HG02885 (cell line): ENCODE measurements around the gene STAP1.
A peak's percentile ranks its signal among the peaks of the same experiment; 100 is the strongest.
"Not testable (repeated sequence)": the region's sequence is repeated elsewhere in the genome, so short reads cannot be mapped to it uniquely, and the experiment has no call there.

Source experiments
- ATAC-seq: cut with Tn5 transposase; IDR thresholded peaks from one replicate; pipeline ENCODE4 v1.9.1; 2021; ENCODE audit warnings: mild to moderate bottlenecking; ENCODE audit not compliant: unreplicated experiment, poor library complexity

The STAP1 gene, protein sequence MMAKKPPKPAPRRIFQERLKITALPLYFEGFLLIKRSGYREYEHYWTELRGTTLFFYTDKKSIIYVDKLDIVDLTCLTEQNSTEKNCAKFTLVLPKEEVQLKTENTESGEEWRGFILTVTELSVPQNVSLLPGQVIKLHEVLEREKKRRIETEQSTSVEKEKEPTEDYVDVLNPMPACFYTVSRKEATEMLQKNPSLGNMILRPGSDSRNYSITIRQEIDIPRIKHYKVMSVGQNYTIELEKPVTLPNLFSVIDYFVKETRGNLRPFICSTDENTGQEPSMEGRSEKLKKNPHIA

DNA sequence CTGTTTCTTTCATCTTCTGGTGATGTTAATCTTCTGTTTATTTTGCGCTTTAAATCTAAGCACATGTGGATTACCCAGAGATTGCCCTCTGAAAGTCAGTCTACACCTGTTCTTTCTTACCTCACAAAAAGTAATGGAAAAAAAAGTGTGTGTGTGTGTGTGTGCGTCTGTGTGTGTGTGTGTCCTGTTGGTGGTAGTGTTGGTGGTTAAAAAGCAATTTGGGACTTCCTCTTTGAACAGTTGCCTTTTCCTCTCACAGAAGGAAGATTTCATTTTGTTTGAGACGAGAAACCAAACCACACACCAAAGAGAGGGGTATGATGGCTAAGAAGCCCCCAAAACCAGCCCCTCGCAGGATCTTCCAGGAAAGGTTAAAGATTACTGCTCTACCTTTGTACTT lies at the start of gene STAP1:
TSS of gene STAP1 (plus strand) at position 235 of the 400 bp plus-strand sequence. CDS start at position 318, 83 bp downstream.
- peak; percentile 57 for ATAC-seq

DNA sequence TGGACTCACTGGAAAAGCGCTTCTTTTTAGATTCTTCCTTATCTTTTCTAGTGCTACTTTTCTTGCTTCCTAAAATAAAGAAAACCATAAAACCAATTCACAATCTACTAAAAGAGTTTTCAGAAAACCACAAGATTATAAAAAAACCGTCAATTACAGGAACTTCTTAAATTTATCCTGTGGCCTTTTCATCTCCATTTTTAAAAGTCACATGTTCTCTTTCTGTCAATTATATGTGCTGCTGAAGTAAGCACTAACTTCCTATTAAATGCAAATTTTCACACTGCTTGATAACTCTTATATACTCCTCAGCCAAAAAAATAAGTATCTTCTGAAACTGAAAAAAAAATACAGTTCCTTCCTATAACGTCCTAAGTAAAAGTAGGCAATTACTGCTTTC lies 46.0 kb upstream of the STAP1 start:
- ATAC-seq = no peak

DNA sequence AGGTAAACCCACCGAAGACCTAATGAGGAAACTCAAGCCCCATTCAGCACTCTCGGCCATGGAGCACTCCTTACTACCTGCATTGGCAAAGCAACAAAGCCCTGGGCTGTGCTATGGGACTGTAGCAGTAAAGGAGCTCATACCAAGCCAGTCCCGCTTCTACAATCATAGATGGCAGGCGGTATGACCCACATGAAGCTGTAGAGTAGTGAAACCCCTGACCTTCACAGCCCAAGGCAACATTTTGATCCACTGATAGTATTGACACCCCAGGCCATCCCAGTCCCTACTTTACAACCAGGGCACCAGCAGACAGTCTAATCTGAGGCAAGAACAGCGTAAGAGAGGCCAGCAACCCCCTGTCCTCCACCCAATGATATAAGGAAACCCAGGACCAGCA lies 38.4 kb upstream of the STAP1 start:
- no peak for ATAC-seq

DNA sequence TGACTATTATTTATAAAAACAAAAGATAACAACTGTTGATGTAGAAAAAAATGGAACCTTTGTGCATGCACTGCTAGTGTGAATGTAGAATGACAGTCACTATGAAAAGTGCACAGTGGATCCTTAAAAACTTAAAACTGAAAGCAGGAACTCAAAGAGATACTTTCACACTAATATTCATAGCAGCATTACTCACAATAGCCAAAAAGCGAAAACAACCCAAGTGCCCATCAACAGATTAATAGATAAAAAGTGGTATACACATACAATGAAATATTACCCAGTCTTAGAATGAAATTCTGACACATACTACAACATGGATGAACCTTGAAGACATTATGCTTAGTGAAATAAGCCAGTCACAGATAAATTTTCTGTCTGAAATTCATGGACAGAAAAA lies 37.0 kb upstream of the STAP1 start:
- ATAC-seq = peak; percentile 80

DNA sequence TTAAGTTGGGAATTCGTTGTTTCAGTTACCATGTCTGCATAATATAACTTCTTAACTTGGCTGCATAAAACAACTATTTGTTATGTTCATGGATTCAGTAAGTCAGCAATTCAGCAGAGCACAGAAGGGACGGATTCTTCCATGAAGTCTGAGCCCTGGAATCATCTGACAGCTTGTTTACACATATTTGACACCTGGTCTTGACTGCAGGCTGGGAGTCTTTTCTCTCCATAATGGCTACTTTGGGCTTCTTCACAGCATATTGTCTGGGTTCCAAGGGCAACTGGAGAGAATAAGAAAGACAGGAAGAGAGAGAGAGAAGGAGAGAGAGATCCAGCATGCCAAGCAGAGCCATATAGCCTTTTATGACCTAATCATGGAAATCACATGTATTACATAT lies 36.3 kb upstream of the STAP1 start:
- no peak for ATAC-seq

DNA sequence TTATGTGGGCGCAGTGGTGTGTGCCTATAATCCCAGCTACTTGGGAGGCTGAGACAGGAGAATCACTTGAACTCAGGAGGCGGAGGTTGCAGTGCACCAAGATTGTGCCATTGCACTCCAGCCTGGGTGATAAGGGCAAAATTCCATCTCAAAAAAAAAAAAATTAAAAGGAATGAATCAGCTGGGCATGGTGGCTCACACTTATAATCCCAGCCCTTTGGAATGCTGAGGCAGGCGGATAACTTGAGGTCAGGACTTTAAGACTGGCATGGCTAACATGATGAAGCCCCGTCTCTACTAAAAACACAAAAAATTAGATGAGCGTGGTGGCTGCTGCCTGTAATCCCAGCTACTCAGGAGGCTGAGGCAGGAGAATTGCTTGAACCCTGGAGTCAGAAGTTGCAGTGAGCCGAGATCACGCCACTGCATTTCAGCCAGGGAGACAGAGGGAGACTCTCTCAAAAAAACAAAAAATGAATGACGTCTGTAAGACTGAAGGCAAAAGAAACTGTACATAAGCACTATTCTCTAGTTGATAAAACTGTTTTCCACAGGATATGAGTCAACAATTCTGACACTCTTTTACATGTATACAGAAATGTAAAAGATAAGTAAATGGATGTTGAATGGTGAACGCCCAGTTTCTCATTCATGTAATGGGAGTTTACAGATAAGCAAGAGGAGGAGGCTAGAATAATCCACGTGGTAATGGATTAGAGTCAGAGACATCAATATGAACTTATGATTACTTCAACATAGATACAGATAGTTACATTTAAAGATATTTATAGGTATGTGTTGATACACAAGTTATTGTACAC lies 35.5 kb upstream of the STAP1 start:
- ATAC-seq = no peak

DNA sequence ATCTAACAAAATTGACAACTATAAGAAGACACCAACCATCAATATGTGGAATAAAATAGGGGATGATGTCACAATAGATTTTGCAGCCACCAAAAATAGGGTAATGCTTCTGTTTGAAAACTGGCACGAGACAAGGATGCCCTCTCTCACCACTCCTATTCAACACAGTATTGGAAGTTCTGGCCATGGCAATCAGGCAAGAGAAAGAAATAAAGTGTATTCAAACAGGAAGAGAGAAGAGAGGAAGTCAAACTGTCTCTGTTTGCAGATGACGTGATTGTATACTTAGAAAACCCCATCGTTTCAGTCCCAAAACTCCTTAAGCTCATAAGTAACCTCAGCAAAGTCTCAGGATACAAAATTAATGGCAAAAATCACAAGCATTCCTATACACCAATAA lies 34.4 kb upstream of the STAP1 start:
- ATAC-seq = not testable (repeated sequence)

DNA sequence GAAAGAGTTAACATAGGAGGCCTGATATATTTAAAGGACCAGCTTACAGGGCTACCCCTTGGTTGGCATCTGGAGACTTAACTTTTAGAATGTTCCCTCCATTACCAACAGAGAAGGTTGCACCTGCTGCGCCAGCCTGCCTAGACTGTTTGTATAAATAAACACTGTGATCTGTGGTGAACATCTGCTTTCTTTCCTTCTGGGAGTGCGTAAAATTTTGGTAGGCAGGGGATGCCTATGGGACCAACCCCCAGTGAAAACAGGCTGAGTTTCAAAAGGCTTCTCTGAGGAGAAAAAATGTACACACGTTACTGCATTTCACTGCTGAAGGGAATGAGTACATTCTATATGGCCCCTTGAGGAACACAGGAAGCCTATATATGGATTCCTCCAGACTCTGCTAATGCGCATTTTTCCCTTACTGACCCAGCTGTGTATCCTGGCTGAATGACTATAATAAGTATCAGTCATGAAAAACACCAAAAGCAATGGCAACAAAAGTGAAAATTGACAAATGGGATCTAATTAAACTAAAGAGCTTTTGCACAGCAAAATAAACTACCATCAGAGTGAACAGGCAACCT lies 27.1 kb upstream of the STAP1 start:
- ATAC-seq = no peak

DNA sequence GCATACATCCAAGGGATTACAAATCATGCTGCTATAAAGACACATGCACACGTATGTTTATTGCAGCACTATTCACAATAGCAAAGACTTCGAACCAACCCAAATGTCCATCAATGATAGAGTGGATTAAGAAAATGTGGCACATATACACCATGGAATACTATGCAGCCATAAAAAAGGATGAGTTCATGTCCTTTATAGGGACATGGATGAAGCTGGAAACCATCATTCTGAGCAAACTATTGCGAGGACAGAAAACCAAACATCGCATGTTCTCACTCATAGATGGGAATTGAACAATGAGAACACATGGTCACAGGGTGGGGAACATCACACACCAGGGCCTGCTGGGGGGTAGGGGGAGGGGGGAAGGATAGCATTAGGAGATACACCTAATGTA lies 26.1 kb upstream of the STAP1 start:
- ATAC-seq = not testable (repeated sequence)

DNA sequence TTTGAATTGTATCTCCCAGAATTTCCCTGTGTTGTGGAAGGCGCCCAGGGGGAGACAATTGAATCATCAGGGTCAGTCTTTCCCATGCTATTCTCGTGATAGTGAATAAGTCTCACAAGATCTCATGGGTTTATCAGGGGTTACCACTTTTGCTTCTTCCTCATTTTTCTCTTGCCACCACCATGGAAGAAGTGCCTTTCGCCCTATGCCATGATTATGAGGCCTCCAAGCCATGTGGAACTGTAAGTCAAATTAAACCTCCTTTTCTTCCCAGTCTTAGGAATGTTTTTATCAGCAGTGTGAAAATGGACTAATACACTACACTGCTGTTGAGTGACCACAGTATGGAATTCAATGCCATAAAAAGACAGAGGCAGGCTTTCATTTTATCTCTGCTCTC lies 25.4 kb upstream of the STAP1 start:
- no peak for ATAC-seq

DNA sequence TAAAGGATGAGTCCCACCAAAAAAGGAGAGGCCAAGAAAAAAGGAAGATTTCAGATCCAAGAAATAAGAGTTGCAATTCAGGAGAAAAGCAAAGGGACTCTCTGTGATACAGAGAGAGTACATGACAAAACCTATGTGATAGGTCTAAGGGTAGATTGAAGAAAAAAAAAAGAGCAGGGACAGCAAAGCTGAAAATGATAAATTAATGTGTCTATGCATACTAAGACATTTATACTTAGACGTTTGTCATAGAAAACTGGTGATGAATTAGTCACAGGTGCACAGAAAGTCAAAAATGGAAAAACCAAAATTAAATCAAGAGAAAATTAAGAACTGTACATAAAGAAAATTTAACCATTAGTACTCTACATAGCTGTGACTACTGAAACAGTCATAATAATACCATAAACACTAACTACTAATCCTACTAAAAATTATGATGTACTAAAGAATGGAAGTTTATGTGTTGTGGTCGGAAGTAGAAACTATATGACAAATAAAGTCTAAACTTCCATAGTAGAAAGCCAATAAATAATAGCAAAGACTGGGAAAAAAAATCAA lies 23.2 kb upstream of the STAP1 start:
- no peak for ATAC-seq

DNA sequence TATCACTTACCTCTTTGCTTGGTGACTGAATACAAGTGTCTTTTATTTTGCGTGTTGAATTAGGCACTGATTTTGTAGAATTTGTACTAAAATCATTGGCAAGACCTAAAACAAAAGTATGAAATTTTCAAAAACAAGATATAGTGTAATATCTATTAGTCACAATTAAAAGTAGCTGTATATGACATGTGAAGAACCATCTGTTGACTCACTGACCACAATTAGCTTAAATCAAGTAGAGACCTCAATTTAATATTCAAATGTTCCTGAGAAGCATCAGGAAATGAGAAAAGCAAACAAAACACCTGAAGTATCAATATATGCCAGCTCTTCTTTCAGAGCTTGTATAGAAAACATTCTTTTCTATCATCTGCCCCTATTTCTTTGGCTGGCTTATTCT lies 18.7 kb upstream of the STAP1 start:
- ATAC-seq = no peak

DNA sequence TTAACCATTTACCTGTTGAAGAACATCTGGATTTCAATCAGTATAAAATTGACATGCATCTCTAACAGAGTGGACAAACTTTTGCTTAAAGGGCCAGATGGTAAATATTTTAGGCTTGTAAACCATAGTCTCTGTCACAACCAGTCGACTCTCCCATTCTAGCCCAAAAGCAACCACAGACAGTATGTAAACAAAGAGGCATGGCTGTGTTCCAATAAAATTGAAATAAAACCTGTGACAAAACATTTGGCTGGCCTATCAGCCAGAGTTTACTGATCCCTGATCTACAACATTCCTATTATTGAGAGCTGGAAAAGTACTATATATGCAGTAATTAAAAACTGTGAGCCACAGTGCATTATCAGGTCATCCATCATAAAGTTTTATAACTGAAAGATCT lies 16.5 kb upstream of the STAP1 start:
- ATAC-seq = no peak

DNA sequence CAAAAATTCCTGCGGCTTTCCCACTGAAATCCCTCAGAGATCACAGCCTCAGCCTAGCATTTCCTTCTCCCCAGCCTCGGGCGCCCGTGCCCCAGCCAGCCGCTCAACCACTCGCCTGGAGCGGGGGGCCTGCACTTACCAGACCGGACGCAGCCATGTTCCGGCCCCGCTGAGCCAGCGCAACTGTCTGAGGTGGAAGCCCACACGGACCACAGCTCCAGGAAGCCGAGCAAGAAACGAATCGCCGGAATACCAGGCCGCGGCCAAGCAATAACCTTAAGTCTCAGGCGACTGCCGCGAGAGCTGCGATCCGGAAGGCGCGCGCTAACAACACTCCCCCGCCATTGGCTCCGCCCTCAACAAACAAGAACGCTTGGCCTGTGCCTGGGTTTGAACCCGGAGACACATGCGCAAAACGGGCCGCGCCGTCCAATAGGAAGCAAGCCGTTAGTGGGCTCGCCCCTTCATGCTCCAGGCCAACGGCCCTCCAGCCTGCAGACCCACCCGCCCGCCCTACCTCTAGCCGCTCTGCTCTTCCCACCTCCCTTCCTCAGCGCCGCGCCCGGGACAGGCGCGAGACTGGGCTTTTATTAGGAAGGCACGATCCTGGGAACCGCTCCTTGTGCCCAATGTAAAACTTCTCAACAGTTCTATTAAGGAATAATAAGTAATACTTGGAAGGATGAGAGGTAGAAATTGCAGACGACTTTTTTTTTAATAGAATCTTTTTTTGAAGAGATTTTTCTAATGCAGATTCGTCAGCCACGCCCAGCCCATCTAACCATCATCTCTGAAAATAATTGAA lies 13.1 kb upstream of the STAP1 start, which contains the start of gene CENPC:
TSS of gene CENPC (minus strand) at position 305 of the 805 bp plus-strand sequence. CDS start at position 157, 148 bp downstream.
- ATAC-seq = peak; percentile 93

DNA sequence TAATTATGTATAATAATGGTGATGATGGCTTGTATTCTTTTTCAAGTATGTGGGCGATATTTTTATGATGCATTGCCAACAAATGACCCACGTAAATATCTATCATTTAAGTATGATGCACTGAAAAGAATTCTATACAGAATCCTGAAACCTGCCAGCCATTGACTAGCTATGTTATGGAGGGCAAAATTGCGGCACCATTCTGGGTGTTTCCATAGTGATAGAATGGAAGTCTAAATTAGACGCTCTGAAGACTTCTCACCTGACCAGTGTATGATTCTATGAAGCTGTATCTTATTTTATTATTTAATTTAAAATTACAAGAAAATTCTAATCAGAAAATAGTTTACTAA lies 12.5 kb upstream of the STAP1 start:
- no peak for ATAC-seq

DNA sequence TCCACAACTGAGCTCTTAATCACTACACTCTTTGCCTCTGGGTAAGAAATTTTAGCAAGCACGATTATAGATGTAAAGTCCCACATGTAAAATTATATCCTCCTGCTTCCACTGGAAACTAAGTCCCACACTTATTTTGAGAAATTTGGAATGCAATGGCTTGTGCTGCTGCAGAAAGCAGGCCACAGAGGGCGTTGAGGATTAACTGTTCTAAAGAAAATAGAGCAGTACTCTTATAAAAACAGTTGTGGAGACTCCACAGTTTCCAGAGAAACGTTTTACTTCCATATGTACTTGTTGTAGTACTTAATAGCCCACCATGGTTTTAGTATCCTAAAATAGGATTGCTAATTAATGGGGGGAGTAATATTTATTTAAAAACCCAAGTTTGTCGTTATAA lies 11.6 kb upstream of the STAP1 start:
- no peak for ATAC-seq

DNA sequence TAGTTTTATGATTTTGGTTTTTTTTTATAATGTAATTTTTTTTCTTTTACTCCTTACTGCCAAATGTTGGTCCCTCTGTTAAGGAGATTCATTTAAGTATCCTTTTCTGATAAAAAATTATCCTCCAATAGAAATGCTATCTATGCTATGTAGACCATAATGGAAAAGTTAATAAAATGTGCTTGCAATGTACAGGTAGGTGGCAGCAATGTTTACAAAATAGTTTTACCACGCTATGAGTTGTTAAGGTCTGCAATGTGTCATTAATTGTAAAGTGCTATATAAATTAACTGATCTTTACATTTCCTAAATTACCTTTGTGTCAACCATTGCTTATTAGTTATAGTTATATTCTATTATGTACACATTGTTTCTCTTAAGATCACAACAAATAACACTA lies 9.4 kb upstream of the STAP1 start:
- peak; percentile 34 for ATAC-seq

DNA sequence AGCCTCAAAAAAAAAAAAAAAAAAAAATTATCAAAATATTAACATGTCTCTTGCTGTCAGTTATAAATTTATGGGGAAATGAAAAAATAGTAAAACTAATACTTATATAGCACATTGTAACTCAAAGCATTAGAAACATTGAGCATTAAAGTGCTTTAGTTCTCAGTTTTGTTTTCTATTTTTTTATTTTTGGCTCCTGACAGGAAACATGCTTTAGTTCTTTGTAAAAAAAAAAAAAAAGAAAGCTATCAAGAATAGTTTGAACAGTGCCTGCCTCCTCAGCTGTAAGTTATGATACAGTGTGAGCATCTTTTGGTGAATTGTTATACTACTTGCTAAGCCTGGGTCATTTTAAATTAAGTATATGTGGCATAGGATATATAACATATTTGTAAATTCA lies 8.1 kb upstream of the STAP1 start:
- peak; percentile 46 for ATAC-seq

DNA sequence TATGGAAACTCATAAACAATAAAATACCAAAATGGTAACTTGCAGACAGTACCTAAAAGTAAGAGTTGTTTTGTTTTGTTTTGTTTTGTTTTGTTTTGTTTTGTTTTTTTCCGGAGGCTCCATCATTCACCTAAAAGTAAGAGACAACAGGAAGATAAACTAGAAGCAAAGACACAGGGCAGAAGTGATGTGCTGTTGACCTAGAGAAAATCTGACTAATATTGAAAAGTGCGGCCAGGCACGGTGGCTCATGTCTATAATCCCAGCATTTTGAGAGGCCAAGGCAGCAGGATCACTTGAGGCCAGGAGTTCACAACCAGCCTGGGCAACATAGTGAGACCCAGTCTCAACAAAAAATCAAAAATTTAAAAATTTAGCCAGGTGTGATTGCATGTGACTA lies 7.7 kb upstream of the STAP1 start:
- ATAC-seq = peak; percentile 45

DNA sequence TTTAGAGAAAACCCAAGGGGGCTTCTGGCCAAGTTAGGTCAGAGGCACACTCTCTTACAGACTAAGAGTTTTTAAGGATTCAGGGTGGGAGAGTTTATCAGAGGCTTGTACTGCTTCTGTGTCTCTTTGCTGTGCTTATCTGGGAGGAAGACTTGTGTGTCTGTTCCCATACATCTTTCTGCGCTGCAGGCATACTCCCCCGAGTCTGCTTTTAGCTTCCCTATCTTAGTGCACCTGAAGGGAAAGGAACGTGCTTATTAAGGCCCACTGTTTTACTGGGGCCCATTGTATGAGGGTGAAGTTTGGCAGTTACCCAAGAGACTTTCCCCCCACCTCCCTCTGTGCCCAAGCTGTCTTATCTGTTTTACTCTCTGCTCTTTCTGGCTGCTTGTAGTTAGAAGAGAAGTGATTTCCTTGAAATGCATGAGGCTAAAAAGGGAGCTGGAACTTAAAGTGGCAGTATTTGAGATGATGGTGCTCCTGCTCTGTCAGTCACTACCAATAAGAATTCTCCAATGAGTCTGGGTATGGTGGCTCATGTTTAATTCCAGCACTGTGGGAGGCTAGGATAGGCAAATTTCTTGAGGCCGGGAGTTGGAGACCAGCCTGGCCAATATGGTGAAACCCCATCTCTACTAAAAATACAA lies 6.3 kb upstream of the STAP1 start:
- not testable (repeated sequence) for ATAC-seq
